Mesodermal cell (in vitro differentiated cells): Measurements from ENCODE around the gene ADPRH.

Experiments used
- H3K27ac ChIP-seq: 2 replicates; pipeline ENCODE4 v1.7.0; 2013; ENCODE audit warnings: mild to moderate bottlenecking, low read depth, low read length, moderate library complexity; ENCODE audit not compliant: severe bottlenecking
- H3K36me3 ChIP-seq: 2 replicates; pipeline ENCODE4 v1.7.1; 2013; ENCODE audit warnings: mild to moderate bottlenecking, low read length, moderate library complexity; ENCODE audit not compliant: control insufficient read depth, insufficient read depth
- H3K4me1 ChIP-seq: one replicate; pipeline ENCODE4 v1.7.1; 2013; ENCODE audit warnings: mild to moderate bottlenecking, low read length; ENCODE audit not compliant: insufficient read depth, control insufficient read depth, poor library complexity, severe bottlenecking
- H3K4me3 ChIP-seq: 2 replicates; pipeline ENCODE4 v1.7.0; 2013; ENCODE audit warnings: low read length, control low read depth, mild to moderate bottlenecking; ENCODE audit not compliant: insufficient read depth, poor library complexity, severe bottlenecking; ENCODE audit errors: extremely low read depth
- H3K9me3 ChIP-seq: 2 replicates; pipeline ENCODE4 v1.7.1; 2013; ENCODE audit warnings: mild to moderate bottlenecking, low read length, moderate library complexity; ENCODE audit not compliant: control insufficient read depth
- WGBS, 2 experiments: methylation state at CpG; one replicate each; pipeline ENCODE4 v1.1.5; 2013; ENCODE audit warnings: missing lambda C conversion rate in 2 of 2; ENCODE audit not compliant: insufficient coverage in 2 of 2; 5-methylcytosine and 5-hydroxymethylcytosine counted together

ADPRH gene

GRCh38 chr3:119611664-119612063 is 32.4 kb downstream of the ADPRH start:
- H3K4me1 ChIP-seq: no peaks in the 10 kb centered on the region
- 86% methylated on average over 1 of the region's 1 CpG; no CpG with 5 or more reads in 1 of the 2 experiments for WGBS, 2 experiments
- no peak overlapping the region for H3K27ac ChIP-seq
- H3K4me3 ChIP-seq: no peak overlapping the region
- H3K9me3 ChIP-seq: no peaks in the 10 kb centered on the region
- H3K36me3 ChIP-seq: no peaks in the 10 kb centered on the region

- WGBS, 2 experiments: 100% methylated on average over 1 of the region's 1 CpG; no CpG with 5 or more reads in 1 of the 2 experiments
- no peak overlapping the region for H3K4me3 ChIP-seq
- H3K4me1 ChIP-seq: no peaks in the 10 kb centered on the region
- no peaks in the 10 kb centered on the region for H3K36me3 ChIP-seq
- no peak overlapping the region for H3K27ac ChIP-seq
- H3K9me3 ChIP-seq: no peaks in the 10 kb centered on the region
Measured at GRCh38 chr3:119613201-119613600, 33.9 kb downstream of the ADPRH start.

DNA sequence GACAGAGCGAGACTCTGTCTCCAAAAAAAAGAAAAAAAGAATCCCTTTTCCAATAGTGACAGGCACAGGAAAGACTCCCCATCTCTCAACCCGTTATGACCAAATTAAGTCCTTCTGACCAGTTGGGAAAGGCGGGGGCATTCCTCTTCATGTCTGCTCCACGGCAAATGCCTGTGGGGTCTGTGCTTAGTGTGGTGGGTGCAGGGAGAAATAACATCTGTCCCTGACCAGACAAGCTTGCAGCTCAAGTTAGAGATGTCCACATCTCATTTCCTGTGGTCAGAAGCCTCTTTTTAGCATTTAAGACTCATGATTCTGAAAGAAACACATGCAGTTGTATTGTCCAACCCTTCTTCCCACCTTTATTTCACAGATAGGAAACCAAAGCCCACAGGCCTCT is 34.6 kb downstream of the ADPRH start:
- WGBS, 2 experiments: 93% methylated on average over 3 of the region's 4 CpGs; no CpG with 5 or more reads in 1 of the 2 experiments
- no peaks in the 10 kb centered on the region for H3K9me3 ChIP-seq
- H3K27ac ChIP-seq: no peak overlapping the region
- H3K4me1 ChIP-seq: no peaks in the 10 kb centered on the region
- H3K36me3 ChIP-seq: no peaks in the 10 kb centered on the region
- H3K4me3 ChIP-seq: no peak overlapping the region

DNA sequence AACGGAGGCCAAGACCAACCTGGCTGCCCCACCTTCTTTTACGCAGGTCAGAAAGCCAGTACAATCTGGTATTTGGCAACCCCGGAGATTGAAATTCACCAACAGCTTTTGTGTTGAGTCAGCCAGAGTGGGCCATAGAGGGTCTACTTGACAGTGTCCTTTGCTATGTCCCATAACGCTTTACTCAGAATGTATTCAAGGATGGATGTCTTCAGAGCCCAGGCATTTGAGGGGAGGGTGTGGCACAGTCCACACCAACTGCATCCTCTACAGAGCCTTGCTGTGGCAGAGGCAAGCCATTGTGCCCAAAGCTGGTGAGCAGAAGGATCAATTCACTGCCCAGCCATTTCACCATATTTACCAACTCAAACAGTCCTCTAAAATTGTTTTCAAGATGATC is 36.8 kb downstream of the ADPRH start:
- Histone ChIP-seq H3K27ac (no peak overlapping the region), H3K4me1 (no peaks in the 10 kb centered on the region), H3K4me3 (no peak overlapping the region), H3K36me3 (no peaks in the 10 kb centered on the region), H3K9me3 (no peaks in the 10 kb centered on the region)
- WGBS, 2 experiments: 67 to 75% methylated on average over 3 to 4 of the region's 4 CpGs

DNA sequence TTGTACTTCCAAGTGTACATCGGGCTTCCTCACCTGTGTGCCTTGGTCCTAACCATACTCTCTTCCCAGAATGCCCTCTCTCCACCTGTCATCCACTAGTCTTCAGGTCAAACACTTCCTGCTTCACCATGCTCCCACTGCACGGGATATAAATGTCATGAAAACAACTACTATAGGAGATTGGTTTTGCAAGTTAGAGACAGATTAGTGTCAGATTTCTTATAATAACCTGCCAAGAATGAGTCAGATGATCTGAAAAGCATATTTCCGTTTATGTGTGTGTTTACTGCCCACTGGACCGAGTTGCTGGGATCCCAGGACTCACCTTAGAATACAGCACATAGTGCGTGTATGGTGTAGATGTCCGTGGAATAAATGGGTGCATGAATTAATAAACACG is 39.8 kb downstream of the ADPRH start:
- Histone ChIP-seq H3K9me3 (no peaks in the 10 kb centered on the region), H3K4me3 (no peak overlapping the region), H3K36me3 (no peaks in the 10 kb centered on the region), H3K4me1 (no peaks in the 10 kb centered on the region), H3K27ac (no peak overlapping the region)
- 81 to 83% methylated on average over 2 to 4 of the region's 7 CpGs for WGBS, 2 experiments

GRCh38 chr3:119620899-119621298 is 41.6 kb downstream of the ADPRH start:
- WGBS, 2 experiments: 100% methylated on average over 1 of the region's 5 CpGs; no CpG with 5 or more reads in 1 of the 2 experiments
- Histone ChIP-seq H3K27ac (no peak overlapping the region), H3K4me1 (peaks cover 6% of the 10 kb centered on the region), H3K9me3 (no peaks in the 10 kb centered on the region), H3K36me3 (no peaks in the 10 kb centered on the region), H3K4me3 (no peak overlapping the region)

DNA sequence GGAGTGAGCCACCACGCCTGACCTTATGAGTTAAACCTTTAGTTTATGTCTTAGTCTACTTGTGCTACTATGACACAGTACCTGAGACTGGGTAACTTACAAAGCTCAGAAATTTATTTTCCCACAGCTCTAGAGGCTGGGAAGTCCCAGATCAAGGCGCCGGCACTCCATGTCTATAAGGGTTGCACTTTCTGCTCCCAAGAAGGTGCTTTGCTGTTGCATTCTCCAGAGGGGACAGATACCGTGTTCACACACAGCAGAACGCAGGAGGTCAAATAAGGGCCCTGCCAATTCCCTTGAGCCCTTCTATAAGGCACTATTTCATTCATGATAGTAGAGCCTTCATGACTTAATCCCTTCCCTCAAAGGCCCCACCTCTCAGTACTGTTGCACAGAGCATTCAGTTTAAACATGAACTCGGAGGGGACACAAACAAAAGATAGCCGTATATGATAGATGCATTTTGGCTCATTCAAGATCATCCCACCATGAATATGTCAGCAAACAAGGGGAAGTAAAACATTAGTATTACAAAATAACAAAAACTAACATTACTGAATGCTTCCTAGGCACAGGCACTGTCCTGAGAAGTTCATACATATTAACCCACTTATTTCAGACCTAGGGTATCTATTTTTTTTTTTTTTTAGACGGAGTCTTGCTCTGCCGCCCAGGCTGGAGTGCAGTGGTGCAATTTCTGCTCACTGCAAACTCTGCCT is 44.9 kb downstream of the ADPRH start:
- H3K36me3 ChIP-seq: no peaks in the 10 kb centered on the region
- H3K4me1 ChIP-seq: peaks cover 12% of the 10 kb centered on the region
- WGBS, 2 experiments: 96 to 97% methylated on average over 4 to 6 of the region's 9 CpGs
- H3K4me3 ChIP-seq: no peak overlapping the region
- H3K9me3 ChIP-seq: no peaks in the 10 kb centered on the region
- no peak overlapping the region for H3K27ac ChIP-seq

- WGBS, 2 experiments: 48 to 52% methylated on average over 6 to 8 of the region's 8 CpGs
- Histone ChIP-seq H3K36me3 (no peaks in the 10 kb centered on the region), H3K27ac (no peak overlapping the region), H3K4me3 (no peak overlapping the region), H3K4me1 (peaks cover 12% of the 10 kb centered on the region), H3K9me3 (no peaks in the 10 kb centered on the region)
Measured at GRCh38 chr3:119625451-119626153, 46.3 kb downstream of the ADPRH start.

DNA sequence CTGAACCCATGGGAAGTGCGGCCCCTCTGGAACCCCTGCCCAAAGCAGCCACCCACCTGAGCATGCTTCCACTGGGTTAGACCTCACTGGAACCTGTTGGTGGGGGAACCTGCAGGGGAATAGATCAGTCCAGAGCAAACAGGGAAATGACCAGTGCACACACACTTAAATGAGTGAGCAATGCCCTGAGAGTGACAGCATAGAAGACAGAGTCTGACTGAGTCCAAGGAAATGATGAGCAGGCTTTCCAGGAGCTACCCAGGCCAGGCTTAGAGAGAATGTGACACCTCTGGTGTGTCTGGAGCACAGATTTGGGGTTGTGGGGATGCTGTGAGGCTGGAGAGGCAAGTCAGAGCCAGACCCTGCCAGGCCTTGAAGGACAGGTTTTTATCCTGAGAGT is 46.9 kb downstream of the ADPRH start:
- no peaks in the 10 kb centered on the region for H3K36me3 ChIP-seq

GRCh38 chr3:119627461-119627860 is 48.2 kb downstream of the ADPRH start:
- H3K4me3 ChIP-seq: no peak overlapping the region
- WGBS, 2 experiments: 86 to 88% methylated on average over 7 to 8 of the region's 8 CpGs
- no peaks in the 10 kb centered on the region for H3K9me3 ChIP-seq
- no peak overlapping the region for H3K27ac ChIP-seq
- H3K36me3 ChIP-seq: no peaks in the 10 kb centered on the region
- peaks cover 15% of the 10 kb centered on the region for H3K4me1 ChIP-seq

More for the DNA sequence above, 46.9 kb downstream of the ADPRH start:
- no peak overlapping the region for H3K4me3 ChIP-seq
- no peaks in the 10 kb centered on the region for H3K9me3 ChIP-seq
- WGBS, 2 experiments: 100% methylated on average over 1 of the region's 1 CpG; no CpG with 5 or more reads in 1 of the 2 experiments
- peaks cover 15% of the 10 kb centered on the region for H3K4me1 ChIP-seq
- no peak overlapping the region for H3K27ac ChIP-seq

DNA sequence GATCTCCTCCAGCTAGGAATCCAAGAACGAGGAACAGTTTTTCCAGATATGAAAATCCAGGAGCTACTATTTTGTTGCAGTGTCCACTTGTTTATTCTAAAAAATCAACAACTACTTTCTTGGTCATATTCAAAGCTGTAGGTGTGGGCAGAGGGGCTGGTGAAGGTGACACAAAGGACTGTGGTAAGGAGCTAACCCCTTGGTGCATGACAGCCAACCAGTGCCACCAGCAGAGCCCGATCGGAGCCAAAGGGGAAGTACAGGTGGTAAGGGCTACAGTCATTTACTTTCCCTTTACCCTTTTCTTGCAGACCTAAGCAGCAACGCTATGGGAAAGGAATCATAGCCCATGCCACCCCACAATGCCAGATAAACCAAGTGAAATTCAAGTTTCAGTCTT is 49.1 kb downstream of the ADPRH start:
- H3K4me3 ChIP-seq: no peak overlapping the region
- H3K4me1 ChIP-seq: peaks cover 15% of the 10 kb centered on the region
- no peak overlapping the region for H3K27ac ChIP-seq
- 94 to 100% methylated on average over 1 to 2 of the region's 4 CpGs for WGBS, 2 experiments
- no peaks in the 10 kb centered on the region for H3K36me3 ChIP-seq
- no peaks in the 10 kb centered on the region for H3K9me3 ChIP-seq
